Peyer's patch (tissue), 4 donors: ENCODE measurements around the gene TMEM131. TPM values are rescaled to one million over a fixed set of nuclear protein-coding genes. Genes with fewer than 3 reads are reported as not detected.

Experiments
- DNase-seq, 3 donors: peaks; one replicate each; pipeline ENCODE4 v3.0.0-alpha.2; 2017 to 2019
- H3K27ac ChIP-seq, 4 donors: fragments of 200-600 bp; sonication (generic); one replicate each; pipeline ENCODE4 v1.5.1; 2016 to 2019
- H3K27me3 ChIP-seq, 2 donors: fragments of 200-600 bp; sonication (generic); one replicate each; pipeline ENCODE4 v1.5.1; 2019
- H3K36me3 ChIP-seq, 3 donors: fragments of 200-600 bp; sonication (generic); one replicate each; pipeline ENCODE4 v1.5.1; 2016 to 2019
- H3K4me1 ChIP-seq, 4 donors: fragments of 200-600 bp; sonication (generic); one replicate each; pipeline ENCODE4 v1.5.1; 2016 to 2019
- H3K4me3 ChIP-seq, 4 donors: fragments of 200-600 bp; sonication (generic); 1 replicate in 3 of 4; 2 replicates in 1 of 4; pipeline ENCODE4 v1.5.1; 2016 to 2019; ENCODE audit warnings: mild to moderate bottlenecking in 1 of 4
- H3K9me3 ChIP-seq, 4 donors: fragments of 200-600 bp; sonication (generic); one replicate each; pipeline ENCODE4 v1.5.1; 2016 to 2019; ENCODE audit warnings: mild to moderate bottlenecking in 1 of 4
- CTCF ChIP-seq, 6 experiments: fragments of 450-650 bp in 4 of 6; fragments of 200-600 bp in 2 of 6; sonication (generic) in 1 of 6; IDR thresholded peaks; one replicate each; pipeline ENCODE4 v1.5.1; 2017 to 2019; ENCODE audit warnings: antibody characterized with exemption in 6 of 6, mild to moderate bottlenecking in 3 of 6, moderate library complexity in 1 of 6
- POLR2A ChIP-seq, 2 donors: fragments of 450-650 bp; IDR thresholded peaks; one replicate each; pipeline ENCODE4 v1.5.1; 2017; ENCODE audit warnings: antibody characterized with exemption in 2 of 2, mild to moderate bottlenecking in 2 of 2, moderate library complexity in 2 of 2
- total RNA-seq, 4 donors: library from RNA; depleted of rRNA; stranded (reverse); fragments of >200 nt; gene quantifications; one replicate each; pipeline ENCODE4 v1.1.0, GENCODE V29; 2016

TMEM131 gene
- total RNA-seq, 4 donors from 2014 or later = 64.6 to 86.3 (median 74.5) TPM

GRCh38 chr2:97999536-97999935 is 3.8 kb upstream of the TMEM131 start:
- Histone ChIP-seq H3K27me3 (no peaks in the 10 kb centered on the region), H3K27ac (no peak overlapping the region), H3K9me3 (no peaks in the 10 kb centered on the region), H3K4me3 (no peak overlapping the region), H3K4me1 (peaks cover 0 to 4% (median 0%) of the 10 kb centered on the region in 4 donors), H3K36me3 (no peaks in the 10 kb centered on the region)
- TF ChIP-seq POLR2A (IDR thresholded peaks at IDR 0.05) (no peak), CTCF (IDR thresholded peaks at IDR 0.05) (no peak)
- DNase-seq = no peak

DNA sequence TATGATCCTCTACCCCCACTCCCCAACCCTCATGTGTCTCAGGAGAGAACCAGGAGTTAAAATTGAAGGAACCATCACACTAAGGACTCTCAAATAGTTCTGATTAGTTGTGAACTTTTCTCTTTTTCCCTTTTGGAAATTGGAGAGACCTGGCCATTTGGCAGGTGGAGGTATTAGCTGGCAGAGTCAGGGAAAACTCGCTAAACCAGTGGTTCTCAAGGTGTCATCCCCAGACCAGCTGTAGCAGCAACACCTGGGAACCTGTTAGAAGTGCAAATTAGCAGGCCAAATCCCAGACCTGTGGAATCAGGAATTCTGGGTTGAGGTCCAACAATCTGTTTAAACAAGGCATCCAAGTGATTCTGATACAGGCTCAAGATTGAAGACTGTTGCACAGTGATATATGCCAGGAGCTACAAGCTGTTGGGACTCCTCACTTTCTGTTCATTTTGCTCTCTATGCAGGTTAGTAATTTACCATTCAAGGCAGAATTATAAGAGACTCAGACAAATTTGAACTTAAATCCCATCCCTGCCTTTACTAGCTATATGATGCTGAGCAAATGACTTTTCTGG is 2.8 kb upstream of the TMEM131 start:
- no peaks in the 10 kb centered on the region for H3K27me3 ChIP-seq
- H3K9me3 ChIP-seq = no peaks in the 10 kb centered on the region
- DNase-seq = no peak
- H3K4me1 ChIP-seq = peaks cover 0 to 11% (median 2%) of the 10 kb centered on the region in 4 donors
- no peak overlapping the region for H3K27ac ChIP-seq
- no peak for TF ChIP-seq CTCF (IDR thresholded peaks at IDR 0.05)
- no peak for TF ChIP-seq POLR2A (IDR thresholded peaks at IDR 0.05)
- H3K36me3 ChIP-seq = no peaks in the 10 kb centered on the region
- no peak overlapping the region for H3K4me3 ChIP-seq

GRCh38 chr2:97997784-97998392 is 2.1 kb upstream of the TMEM131 start:
- no peaks in the 10 kb centered on the region for H3K9me3 ChIP-seq
- no peak for DNase-seq
- H3K4me3 ChIP-seq = no peak overlapping the region
- no peak for TF ChIP-seq CTCF (IDR thresholded peaks at IDR 0.05)
- TF ChIP-seq POLR2A (IDR thresholded peaks at IDR 0.05) = no peak
- no peak overlapping the region for H3K27ac ChIP-seq
- H3K36me3 ChIP-seq = no peaks in the 10 kb centered on the region
- peaks cover 0 to 17% (median 2%) of the 10 kb centered on the region in 4 donors for H3K4me1 ChIP-seq
- H3K27me3 ChIP-seq = no peaks in the 10 kb centered on the region

GRCh38 chr2:97996679-97997078 is 931 bp upstream of the TMEM131 start:
- H3K9me3 ChIP-seq = no peaks in the 10 kb centered on the region
- no peaks in the 10 kb centered on the region for H3K27me3 ChIP-seq
- H3K36me3 ChIP-seq = no peaks in the 10 kb centered on the region
- peak overlapping the region in 3 of 4 donors; percentile 94 to 97 (median 94) for H3K27ac ChIP-seq
- peak overlapping the region; percentile 79 to 98 (median 94) for H3K4me3 ChIP-seq
- no peak for DNase-seq
- no peak for TF ChIP-seq CTCF (IDR thresholded peaks at IDR 0.05)
- no peak for TF ChIP-seq POLR2A (IDR thresholded peaks at IDR 0.05)
- peaks cover 0 to 19% (median 2%) of the 10 kb centered on the region in 4 donors for H3K4me1 ChIP-seq

DNA sequence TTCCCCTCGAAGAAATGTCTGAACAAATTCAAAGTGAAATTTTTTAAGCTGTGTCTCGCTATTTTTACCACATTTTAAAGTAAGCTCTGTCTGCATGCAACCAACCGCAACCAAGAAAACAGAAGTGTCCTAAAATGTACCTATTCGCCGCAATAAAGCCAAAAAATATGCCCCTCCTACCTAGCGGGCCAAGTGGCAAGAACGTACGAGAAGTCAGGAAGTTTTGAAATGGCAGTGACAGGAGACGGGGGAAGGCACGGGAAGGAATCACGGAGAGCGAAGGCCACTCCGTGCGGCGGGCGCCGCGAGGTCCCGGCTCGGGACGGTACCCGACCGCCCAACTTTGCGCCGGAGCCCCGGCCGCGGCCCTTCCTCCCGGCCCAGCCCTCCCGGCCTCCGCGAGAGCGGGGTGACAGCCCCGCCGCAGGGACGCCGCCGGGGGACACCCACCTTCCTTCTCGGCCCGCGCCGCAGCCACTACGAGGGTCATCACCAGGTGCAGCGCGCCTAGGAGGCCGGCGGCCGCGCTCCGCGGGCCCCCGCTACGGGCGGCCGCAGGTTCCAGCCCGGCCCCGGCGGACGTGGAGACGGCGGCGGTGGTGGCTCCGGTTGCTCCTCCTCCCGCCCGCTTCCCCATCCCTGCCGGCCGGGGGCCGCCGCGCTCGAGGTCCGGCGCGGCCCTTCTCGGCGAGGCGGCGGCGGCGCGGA is 568 bp downstream of the TMEM131 start:
- Histone ChIP-seq H3K4me3 (peak overlapping the region; percentile 79 to 98 (median 94)), H3K4me1 (peaks cover 0 to 19% (median 2%) of the 10 kb centered on the region in 4 donors), H3K27ac (peak overlapping the region; percentile 94 to 99 (median 96)), H3K36me3 (no peaks in the 10 kb centered on the region), H3K9me3 (no peaks in the 10 kb centered on the region), H3K27me3 (no peaks in the 10 kb centered on the region)
- TF ChIP-seq POLR2A (IDR thresholded peaks at IDR 0.05) = no peak
- TF ChIP-seq CTCF (IDR thresholded peaks at IDR 0.05) = no peak
- DNase-seq = peak in 2 of 3 donors; percentile 64 to 83
